Tibial nerve (tissue), 4 donors: ENCODE data around the gene ENTPD3.

ENCODE experiments used
- EP300 ChIP-seq, 2 donors: sonication (generic); formaldehyde crosslinking; IDR thresholded peaks; one replicate each; pipeline ENCODE4 v1.6.1; 2017; ENCODE audit warnings: antibody characterized with exemption in 2 of 2, mild to moderate bottlenecking in 1 of 2
- TF ChIP-seq, protein P1 (sequence below), 5 experiments: fragments of 200-600 bp in 3 of 5; fragments of 450-650 bp in 2 of 5; sonication (generic) in 3 of 5; IDR thresholded peaks; one replicate each; pipeline ENCODE4 v1.5.1; 2016 to 2019; ENCODE audit warnings: antibody characterized with exemption in 5 of 5, mild to moderate bottlenecking in 3 of 5, moderate library complexity in 2 of 5

DNA sequence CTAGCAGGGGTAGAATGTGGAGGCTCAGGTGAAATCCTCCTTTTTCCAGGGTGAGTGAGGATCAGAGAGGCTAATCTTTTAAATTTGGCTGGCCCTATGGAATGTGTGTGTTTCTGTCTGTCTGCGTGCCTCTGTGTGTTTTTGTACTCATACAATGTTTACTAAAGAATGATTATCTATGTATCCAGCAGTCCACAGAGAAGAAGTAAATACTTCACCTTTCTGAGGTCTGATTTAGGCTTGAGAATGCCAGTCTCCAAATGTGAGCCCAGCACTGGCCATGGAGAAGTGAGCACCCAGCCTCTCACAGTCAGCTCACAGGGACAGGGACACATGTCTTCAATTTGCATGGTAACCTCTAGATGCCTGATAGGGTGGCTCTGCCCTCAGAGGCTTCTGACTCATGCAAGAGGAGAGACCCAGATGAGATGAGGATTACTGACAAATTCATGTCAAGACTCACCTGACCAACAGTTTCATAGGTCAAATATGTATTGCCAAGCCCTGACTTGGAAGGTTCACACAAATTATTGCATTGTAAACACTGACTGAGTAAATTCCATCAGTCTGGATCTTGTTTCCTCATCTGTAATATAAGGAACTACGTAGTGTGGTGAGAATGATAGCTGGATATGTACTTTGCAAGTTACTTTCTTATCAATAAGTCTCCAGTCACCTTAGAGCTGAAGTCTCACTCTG is 31.0 kb downstream of the ENTPD3 start:
- TF ChIP-seq, protein P1, sequence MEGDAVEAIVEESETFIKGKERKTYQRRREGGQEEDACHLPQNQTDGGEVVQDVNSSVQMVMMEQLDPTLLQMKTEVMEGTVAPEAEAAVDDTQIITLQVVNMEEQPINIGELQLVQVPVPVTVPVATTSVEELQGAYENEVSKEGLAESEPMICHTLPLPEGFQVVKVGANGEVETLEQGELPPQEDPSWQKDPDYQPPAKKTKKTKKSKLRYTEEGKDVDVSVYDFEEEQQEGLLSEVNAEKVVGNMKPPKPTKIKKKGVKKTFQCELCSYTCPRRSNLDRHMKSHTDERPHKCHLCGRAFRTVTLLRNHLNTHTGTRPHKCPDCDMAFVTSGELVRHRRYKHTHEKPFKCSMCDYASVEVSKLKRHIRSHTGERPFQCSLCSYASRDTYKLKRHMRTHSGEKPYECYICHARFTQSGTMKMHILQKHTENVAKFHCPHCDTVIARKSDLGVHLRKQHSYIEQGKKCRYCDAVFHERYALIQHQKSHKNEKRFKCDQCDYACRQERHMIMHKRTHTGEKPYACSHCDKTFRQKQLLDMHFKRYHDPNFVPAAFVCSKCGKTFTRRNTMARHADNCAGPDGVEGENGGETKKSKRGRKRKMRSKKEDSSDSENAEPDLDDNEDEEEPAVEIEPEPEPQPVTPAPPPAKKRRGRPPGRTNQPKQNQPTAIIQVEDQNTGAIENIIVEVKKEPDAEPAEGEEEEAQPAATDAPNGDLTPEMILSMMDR (IDR thresholded peaks at IDR 0.05), result no peak
- no peak for TF ChIP-seq EP300 (IDR thresholded peaks at IDR 0.05)
